Measurements from ENCODE around the gene CACNA1C.

DNA sequence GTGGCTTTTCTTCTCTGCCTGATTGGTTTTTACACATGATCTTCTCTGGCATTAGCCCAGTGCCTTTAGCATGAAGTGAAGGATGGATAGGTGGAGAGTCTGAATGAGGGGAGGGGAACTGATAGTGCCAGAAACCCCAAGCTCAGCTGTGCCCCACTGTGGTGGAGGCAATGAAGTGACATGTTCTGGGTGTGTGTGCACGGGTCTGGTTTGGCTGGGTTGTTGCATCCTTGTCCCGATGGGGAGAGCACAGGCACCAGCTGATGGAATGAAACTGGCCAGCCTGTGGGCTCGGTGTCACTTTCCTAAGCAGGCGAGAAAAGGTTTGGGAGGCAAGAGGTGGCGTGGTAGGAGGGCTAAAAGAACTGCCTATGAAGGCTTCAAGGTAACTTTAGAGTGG is 65.3 kb downstream of the CACNA1C start:
- TF ChIP-seq, protein P1, sequence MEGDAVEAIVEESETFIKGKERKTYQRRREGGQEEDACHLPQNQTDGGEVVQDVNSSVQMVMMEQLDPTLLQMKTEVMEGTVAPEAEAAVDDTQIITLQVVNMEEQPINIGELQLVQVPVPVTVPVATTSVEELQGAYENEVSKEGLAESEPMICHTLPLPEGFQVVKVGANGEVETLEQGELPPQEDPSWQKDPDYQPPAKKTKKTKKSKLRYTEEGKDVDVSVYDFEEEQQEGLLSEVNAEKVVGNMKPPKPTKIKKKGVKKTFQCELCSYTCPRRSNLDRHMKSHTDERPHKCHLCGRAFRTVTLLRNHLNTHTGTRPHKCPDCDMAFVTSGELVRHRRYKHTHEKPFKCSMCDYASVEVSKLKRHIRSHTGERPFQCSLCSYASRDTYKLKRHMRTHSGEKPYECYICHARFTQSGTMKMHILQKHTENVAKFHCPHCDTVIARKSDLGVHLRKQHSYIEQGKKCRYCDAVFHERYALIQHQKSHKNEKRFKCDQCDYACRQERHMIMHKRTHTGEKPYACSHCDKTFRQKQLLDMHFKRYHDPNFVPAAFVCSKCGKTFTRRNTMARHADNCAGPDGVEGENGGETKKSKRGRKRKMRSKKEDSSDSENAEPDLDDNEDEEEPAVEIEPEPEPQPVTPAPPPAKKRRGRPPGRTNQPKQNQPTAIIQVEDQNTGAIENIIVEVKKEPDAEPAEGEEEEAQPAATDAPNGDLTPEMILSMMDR (conservative IDR thresholded peaks at IDR 0.05 in 1 of 2, IDR thresholded peaks at IDR 0.05 in 1 of 2; ENCODE audit: extremely low read depth in 1 of 2, insufficient read depth in 1 of 2, low read depth in 1 of 2, low read length in 2 of 2) = peak in 1 of 2 donors; percentile 26
- TF ChIP-seq EZH2 (IDR thresholded peaks at IDR 0.05; ENCODE audit: borderline replicate concordance, low read length) = no peak
